HEK293 (cell line): ENCODE data around the gene WDR53.

Experiments used
- CTCF ChIA-PET: fragments of 350-600 bp; formaldehyde crosslinking; extraction: SDS; loops from one replicate; lab custom pipeline; 2021; ENCODE audit warnings: antibody characterized with exemption; lab: Yijun Ruan, JAX
- POLR2A ChIA-PET: fragments of 300-600 bp; formaldehyde crosslinking; extraction: SDS; loops from one replicate; lab custom pipeline; 2020; ENCODE audit warnings: antibody characterized with exemption, inconsistent platforms; lab: Yijun Ruan, JAX
- H3K27ac ChIP-seq: fragments of 200-500 bp; sonication (Bioruptor generic); 2 replicates; pipeline ENCODE4 v1.5.1; 2014; ENCODE audit warnings: low read depth, low read length, control low read depth, inconsistent platforms; ENCODE audit errors: extremely low read depth
- H3K36me3 ChIP-seq, 2 experiments: fragments of 200-500 bp in 1 of 2; sonication (Bioruptor generic) in 1 of 2; 1 replicate in 1 of 2; 2 replicates in 1 of 2; pipeline ENCODE4 v1.5.1; 2014 to 2017; ENCODE audit warnings: inconsistent platforms in 2 of 2, low read length in 2 of 2; ENCODE audit not compliant: control insufficient read depth in 2 of 2, insufficient read depth in 1 of 2
- H3K4me1 ChIP-seq: fragments of 200-500 bp; sonication (Bioruptor generic); 2 replicates; pipeline ENCODE4 v1.5.1; 2014; ENCODE audit warnings: mild to moderate bottlenecking, low read length, inconsistent platforms; ENCODE audit not compliant: control insufficient read depth, insufficient read depth
- H3K4me3 ChIP-seq: 2 replicates; pipeline ENCODE4 v1.5.1; 2011; ENCODE audit warnings: low read depth, mild to moderate bottlenecking, control low read depth, low read length, moderate library complexity
- H3K9me3 ChIP-seq: fragments of 200-500 bp; sonication (Bioruptor generic); 2 replicates; pipeline ENCODE4 v1.5.1; 2014; ENCODE audit warnings: low read depth, low read length, inconsistent platforms; ENCODE audit not compliant: control insufficient read depth, insufficient read depth
- KLF9 ChIP-seq: fragments of 450-650 bp; formaldehyde crosslinking; IDR thresholded peaks from 2 replicates; pipeline ENCODE4 v1.5.1; 2016; ENCODE audit warnings: missing biosample characterization, missing genetic modification characterization, low read depth
- OSR2 ChIP-seq: fragments of 450-650 bp; formaldehyde crosslinking; IDR thresholded peaks from 2 replicates; pipeline ENCODE4 v1.5.1; 2016; ENCODE audit warnings: missing biosample characterization, missing genetic modification characterization
- SP7 ChIP-seq: fragments of 450-650 bp; formaldehyde crosslinking; IDR thresholded peaks from 2 replicates; pipeline ENCODE4 v1.5.1; 2016; ENCODE audit warnings: missing biosample characterization, missing genetic modification characterization
- ZFP69B ChIP-seq: fragments of 450-650 bp; formaldehyde crosslinking; IDR thresholded peaks from 2 replicates; pipeline ENCODE4 v1.5.1; 2016; ENCODE audit warnings: missing biosample characterization, missing genetic modification characterization
- ZNF423 ChIP-seq: fragments of 450-650 bp; formaldehyde crosslinking; IDR thresholded peaks from 2 replicates; pipeline ENCODE4 v1.5.1; 2016; ENCODE audit warnings: missing biosample characterization, missing genetic modification characterization
- ZNF473 ChIP-seq: fragments of 450-650 bp; formaldehyde crosslinking; IDR thresholded peaks from 2 replicates; pipeline ENCODE4 v1.5.1; 2017; ENCODE audit warnings: missing biosample characterization, missing genetic modification characterization
- ZNF501 ChIP-seq: fragments of 450-650 bp; formaldehyde crosslinking; IDR thresholded peaks from 2 replicates; pipeline ENCODE4 v1.5.1; 2016; ENCODE audit warnings: missing biosample characterization, missing genetic modification characterization
- ZNF660 ChIP-seq: fragments of 450-650 bp; IDR thresholded peaks from 2 replicates; pipeline ENCODE4 v1.5.1; 2018; ENCODE audit warnings: missing biosample characterization, mild to moderate bottlenecking, missing genetic modification characterization
- ZNF670 ChIP-seq: fragments of 450-650 bp; formaldehyde crosslinking; IDR thresholded peaks from 2 replicates; pipeline ENCODE4 v1.5.1; 2016; ENCODE audit warnings: missing biosample characterization, missing genetic modification characterization, low read depth
- ZNF768 ChIP-seq: fragments of 450-650 bp; formaldehyde crosslinking; IDR thresholded peaks from 2 replicates; pipeline ENCODE4 v1.5.1; 2018; ENCODE audit warnings: missing biosample characterization, mild to moderate bottlenecking, missing genetic modification characterization
- TF ChIP-seq, protein P1 (sequence below): fragments of 450-650 bp; formaldehyde crosslinking; IDR thresholded peaks from 2 replicates; pipeline ENCODE4 v1.5.1; 2016; ENCODE audit warnings: missing biosample characterization, missing genetic modification characterization
- TF ChIP-seq, protein P2 (sequence below): fragments of 450-650 bp; formaldehyde crosslinking; IDR thresholded peaks from 2 replicates; pipeline ENCODE4 v1.5.1; 2016; ENCODE audit warnings: missing biosample characterization, missing genetic modification characterization
- TF ChIP-seq, protein P3 (sequence below): fragments of 450-650 bp; formaldehyde crosslinking; IDR thresholded peaks from 2 replicates; pipeline ENCODE4 v1.5.1; 2016; ENCODE audit warnings: missing biosample characterization, missing genetic modification characterization
- TF ChIP-seq, protein P4 (sequence below): fragments of 450-650 bp; formaldehyde crosslinking; IDR thresholded peaks from 2 replicates; pipeline ENCODE4 v1.5.1; 2016; ENCODE audit warnings: missing biosample characterization, missing genetic modification characterization
- TF ChIP-seq, protein P5 (sequence below): fragments of 450-650 bp; formaldehyde crosslinking; IDR thresholded peaks from 2 replicates; pipeline ENCODE4 v1.5.1; 2016; ENCODE audit warnings: missing biosample characterization, missing genetic modification characterization, borderline replicate concordance
- TF ChIP-seq, protein P6 (sequence below): fragments of 450-650 bp; formaldehyde crosslinking; IDR thresholded peaks from 2 replicates; pipeline ENCODE4 v1.5.1; 2017; ENCODE audit warnings: missing biosample characterization, missing genetic modification characterization

The WDR53 gene

DNA sequence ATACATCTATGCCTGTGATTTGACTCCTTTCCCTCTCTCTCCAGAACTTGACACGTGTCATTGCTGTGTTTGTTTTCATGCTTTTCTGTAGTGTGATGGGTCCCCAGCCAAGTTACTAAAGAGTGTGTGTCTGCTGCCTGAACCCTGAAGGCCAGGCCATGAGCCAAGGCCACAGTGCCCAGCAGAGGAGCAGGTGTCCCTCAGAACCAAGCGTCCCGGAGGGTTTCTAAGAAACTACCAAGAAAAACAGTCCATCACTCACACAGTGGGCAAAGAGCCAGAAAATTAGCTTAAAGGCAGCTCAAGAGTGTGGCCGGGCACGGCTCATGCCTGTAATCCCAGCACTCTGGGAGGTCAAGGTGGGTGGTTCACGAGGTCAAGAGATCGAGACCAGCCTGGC, 35.3 kb upstream of the WDR53 start (continued):
- TF ChIP-seq, protein P1, sequence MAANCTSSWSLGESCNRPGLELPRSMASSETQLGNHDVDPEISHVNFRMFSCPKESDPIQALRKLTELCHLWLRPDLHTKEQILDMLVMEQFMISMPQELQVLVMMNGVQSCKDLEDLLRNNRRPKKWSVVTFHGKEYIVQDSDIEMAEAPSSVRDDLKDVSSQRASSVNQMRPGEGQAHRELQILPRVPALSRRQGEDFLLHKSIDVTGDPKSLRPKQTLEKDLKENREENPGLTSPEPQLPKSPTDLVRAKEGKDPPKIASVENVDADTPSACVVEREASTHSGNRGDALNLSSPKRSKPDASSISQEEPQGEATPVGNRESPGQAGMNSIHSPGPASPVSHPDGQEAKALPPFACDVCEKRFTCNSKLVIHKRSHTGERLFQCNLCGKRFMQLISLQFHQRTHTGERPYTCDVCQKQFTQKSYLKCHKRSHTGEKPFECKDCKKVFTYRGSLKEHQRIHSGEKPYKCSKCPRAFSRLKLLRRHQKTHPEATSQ (tag by site-specific recombination): no peak
- TF ChIP-seq ZNF423 (tag by site-specific recombination) (no peak), OSR2 (tag by site-specific recombination) (no peak)

DNA sequence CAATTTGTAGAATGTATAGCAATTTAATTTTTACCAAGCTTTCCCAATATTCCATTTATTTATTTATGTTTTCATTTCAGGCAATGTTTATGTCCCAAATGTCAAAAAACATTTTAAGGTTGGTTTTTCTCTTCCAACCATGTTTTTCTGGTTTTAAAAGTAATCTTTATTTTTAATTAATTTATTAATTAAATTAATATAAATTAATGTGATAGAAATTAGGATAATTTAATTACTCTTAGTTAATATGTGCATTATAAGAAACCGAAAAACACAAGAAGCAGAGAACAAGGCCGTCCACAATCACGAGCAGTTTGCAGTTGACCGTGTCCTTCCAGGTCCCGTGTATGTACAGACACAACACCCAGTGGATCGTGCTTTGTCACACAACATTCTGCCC, 34.3 kb upstream of the WDR53 start:
- Histone ChIP-seq H3K4me1 (no peaks in the 10 kb centered on the region), H3K27ac (no peak overlapping the region), H3K36me3 (no peaks in the 10 kb centered on the region), H3K9me3 (no peaks in the 10 kb centered on the region), H3K4me3 (no peak overlapping the region)
- CTCF ChIA-PET: no interaction called here
- TF ChIP-seq, protein P2, sequence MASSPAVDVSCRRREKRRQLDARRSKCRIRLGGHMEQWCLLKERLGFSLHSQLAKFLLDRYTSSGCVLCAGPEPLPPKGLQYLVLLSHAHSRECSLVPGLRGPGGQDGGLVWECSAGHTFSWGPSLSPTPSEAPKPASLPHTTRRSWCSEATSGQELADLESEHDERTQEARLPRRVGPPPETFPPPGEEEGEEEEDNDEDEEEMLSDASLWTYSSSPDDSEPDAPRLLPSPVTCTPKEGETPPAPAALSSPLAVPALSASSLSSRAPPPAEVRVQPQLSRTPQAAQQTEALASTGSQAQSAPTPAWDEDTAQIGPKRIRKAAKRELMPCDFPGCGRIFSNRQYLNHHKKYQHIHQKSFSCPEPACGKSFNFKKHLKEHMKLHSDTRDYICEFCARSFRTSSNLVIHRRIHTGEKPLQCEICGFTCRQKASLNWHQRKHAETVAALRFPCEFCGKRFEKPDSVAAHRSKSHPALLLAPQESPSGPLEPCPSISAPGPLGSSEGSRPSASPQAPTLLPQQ: no peak
- no peak for TF ChIP-seq ZFP69B (tag by site-specific recombination)
- no peak for TF ChIP-seq KLF9 (tag by site-specific recombination)
- TF ChIP-seq, protein P3, sequence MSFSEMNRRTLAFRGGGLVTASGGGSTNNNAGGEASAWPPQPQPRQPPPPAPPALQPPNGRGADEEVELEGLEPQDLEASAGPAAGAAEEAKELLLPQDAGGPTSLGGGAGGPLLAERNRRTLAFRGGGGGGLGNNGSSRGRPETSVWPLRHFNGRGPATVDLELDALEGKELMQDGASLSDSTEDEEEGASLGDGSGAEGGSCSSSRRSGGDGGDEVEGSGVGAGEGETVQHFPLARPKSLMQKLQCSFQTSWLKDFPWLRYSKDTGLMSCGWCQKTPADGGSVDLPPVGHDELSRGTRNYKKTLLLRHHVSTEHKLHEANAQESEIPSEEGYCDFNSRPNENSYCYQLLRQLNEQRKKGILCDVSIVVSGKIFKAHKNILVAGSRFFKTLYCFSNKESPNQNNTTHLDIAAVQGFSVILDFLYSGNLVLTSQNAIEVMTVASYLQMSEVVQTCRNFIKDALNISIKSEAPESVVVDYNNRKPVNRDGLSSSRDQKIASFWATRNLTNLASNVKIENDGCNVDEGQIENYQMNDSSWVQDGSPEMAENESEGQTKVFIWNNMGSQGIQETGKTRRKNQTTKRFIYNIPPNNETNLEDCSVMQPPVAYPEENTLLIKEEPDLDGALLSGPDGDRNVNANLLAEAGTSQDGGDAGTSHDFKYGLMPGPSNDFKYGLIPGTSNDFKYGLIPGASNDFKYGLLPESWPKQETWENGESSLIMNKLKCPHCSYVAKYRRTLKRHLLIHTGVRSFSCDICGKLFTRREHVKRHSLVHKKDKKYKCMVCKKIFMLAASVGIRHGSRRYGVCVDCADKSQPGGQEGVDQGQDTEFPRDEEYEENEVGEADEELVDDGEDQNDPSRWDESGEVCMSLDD (tag by site-specific recombination): no peak
- TF ChIP-seq, protein P4, sequence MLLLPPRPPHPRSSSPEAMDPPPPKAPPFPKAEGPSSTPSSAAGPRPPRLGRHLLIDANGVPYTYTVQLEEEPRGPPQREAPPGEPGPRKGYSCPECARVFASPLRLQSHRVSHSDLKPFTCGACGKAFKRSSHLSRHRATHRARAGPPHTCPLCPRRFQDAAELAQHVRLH: no peak
- no peak for TF ChIP-seq ZNF768 (tag by site-specific recombination)
- TF ChIP-seq ZNF670 (tag by site-specific recombination): no peak
- TF ChIP-seq, protein P5, sequence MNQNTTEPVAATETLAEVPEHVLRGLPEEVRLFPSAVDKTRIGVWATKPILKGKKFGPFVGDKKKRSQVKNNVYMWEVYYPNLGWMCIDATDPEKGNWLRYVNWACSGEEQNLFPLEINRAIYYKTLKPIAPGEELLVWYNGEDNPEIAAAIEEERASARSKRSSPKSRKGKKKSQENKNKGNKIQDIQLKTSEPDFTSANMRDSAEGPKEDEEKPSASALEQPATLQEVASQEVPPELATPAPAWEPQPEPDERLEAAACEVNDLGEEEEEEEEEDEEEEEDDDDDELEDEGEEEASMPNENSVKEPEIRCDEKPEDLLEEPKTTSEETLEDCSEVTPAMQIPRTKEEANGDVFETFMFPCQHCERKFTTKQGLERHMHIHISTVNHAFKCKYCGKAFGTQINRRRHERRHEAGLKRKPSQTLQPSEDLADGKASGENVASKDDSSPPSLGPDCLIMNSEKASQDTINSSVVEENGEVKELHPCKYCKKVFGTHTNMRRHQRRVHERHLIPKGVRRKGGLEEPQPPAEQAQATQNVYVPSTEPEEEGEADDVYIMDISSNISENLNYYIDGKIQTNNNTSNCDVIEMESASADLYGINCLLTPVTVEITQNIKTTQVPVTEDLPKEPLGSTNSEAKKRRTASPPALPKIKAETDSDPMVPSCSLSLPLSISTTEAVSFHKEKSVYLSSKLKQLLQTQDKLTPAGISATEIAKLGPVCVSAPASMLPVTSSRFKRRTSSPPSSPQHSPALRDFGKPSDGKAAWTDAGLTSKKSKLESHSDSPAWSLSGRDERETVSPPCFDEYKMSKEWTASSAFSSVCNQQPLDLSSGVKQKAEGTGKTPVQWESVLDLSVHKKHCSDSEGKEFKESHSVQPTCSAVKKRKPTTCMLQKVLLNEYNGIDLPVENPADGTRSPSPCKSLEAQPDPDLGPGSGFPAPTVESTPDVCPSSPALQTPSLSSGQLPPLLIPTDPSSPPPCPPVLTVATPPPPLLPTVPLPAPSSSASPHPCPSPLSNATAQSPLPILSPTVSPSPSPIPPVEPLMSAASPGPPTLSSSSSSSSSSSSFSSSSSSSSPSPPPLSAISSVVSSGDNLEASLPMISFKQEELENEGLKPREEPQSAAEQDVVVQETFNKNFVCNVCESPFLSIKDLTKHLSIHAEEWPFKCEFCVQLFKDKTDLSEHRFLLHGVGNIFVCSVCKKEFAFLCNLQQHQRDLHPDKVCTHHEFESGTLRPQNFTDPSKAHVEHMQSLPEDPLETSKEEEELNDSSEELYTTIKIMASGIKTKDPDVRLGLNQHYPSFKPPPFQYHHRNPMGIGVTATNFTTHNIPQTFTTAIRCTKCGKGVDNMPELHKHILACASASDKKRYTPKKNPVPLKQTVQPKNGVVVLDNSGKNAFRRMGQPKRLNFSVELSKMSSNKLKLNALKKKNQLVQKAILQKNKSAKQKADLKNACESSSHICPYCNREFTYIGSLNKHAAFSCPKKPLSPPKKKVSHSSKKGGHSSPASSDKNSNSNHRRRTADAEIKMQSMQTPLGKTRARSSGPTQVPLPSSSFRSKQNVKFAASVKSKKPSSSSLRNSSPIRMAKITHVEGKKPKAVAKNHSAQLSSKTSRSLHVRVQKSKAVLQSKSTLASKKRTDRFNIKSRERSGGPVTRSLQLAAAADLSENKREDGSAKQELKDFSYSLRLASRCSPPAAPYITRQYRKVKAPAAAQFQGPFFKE: no peak
- TF ChIP-seq ZNF660 (tag by site-specific recombination): no peak
- no peak for TF ChIP-seq SP7 (tag by site-specific recombination)
- TF ChIP-seq ZNF501 (tag by site-specific recombination): no peak
- no peak for TF ChIP-seq ZNF473 (tag by site-specific recombination)
- TF ChIP-seq, protein P6, sequence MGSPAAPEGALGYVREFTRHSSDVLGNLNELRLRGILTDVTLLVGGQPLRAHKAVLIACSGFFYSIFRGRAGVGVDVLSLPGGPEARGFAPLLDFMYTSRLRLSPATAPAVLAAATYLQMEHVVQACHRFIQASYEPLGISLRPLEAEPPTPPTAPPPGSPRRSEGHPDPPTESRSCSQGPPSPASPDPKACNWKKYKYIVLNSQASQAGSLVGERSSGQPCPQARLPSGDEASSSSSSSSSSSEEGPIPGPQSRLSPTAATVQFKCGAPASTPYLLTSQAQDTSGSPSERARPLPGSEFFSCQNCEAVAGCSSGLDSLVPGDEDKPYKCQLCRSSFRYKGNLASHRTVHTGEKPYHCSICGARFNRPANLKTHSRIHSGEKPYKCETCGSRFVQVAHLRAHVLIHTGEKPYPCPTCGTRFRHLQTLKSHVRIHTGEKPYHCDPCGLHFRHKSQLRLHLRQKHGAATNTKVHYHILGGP (tag by site-specific recombination): no peak
- POLR2A ChIA-PET: no interaction called here
